ENCODE data around the gene COMMD6.

Gene COMMD6

DNA sequence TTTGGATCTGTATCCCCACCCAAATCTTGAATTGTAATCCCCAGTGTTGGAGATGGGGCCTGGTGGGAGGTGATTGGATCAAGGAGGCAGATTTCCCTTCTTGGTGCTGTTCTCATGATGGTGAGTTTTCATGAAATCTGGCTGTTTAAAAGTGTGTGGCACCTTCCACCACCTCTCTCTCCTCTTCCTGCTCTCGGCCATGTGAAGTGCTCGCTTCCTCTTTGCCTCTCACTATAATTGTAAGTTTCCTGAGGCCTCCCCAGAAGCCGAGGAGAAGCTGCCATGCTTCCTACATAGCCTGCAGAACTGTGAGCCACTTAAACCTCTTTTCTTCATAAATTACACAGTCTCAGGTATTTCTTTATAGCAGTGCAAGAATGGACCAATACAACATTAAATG is 15.7 kb downstream of the COMMD6 start:
- Histone ChIP-seq H3K36me3 (ENCODE audit: control insufficient read depth, insufficient read depth, low read length) (peaks cover 15% of the 10 kb centered on the region), H3K4me1 (ENCODE audit: control insufficient read depth, insufficient read depth, low read length) (no peaks in the 10 kb centered on the region), H3K27me3 (ENCODE audit: control insufficient read depth, insufficient read depth, low read length) (no peaks in the 10 kb centered on the region), H3K9me3 (ENCODE audit: control insufficient read depth, insufficient read depth, low read depth, low read length) (peaks cover 34% of the 10 kb centered on the region), H3K27ac (ENCODE audit: low read depth, low read length) (no peak overlapping the region), H3K4me3 (ENCODE audit: low read depth, low read length) (no peak overlapping the region), H3K9ac (ENCODE audit: low read length) (no peak overlapping the region)

DNA sequence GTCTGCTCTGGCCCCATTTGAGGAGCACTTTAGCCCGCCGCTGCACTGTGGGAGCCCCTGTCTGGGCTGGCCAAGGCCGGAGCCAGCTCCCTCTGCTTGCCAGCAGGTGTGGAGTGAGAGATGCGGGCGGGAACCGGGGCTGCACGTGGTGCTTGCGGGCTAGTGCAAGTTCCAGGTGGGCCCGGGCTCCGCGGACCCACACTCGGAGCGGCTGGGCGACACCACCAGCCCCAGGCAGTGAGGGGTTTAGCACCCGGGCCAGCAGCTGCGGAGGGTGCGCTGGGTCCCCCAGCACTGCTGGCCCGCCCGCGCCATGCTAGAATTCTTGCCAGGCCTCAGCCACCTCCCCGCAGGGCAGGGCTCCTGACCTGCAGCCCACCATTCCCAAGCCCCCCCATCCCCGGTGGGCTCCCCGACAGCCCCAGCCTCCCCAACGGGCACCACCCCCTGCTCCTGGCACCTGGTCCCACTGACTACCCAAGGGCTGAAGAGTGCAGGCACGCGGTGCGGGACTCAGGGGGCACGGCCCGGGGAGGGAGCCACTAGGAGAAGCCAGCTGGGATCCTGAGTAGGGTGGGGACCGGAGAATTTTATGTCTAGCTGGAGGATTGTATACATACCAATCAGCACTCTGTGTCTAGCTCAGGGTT is 19.1 kb downstream of the COMMD6 start:
- no peaks in the 10 kb centered on the region for H3K36me3 ChIP-seq (ENCODE audit: control insufficient read depth, insufficient read depth, low read length)
- no peak overlapping the region for H3K4me3 ChIP-seq (ENCODE audit: low read depth, low read length)
- H3K27me3 ChIP-seq (ENCODE audit: control insufficient read depth, insufficient read depth, low read length): no peaks in the 10 kb centered on the region
- no peaks in the 10 kb centered on the region for H3K4me1 ChIP-seq (ENCODE audit: control insufficient read depth, insufficient read depth, low read length)
- peaks cover 34% of the 10 kb centered on the region for H3K9me3 ChIP-seq (ENCODE audit: control insufficient read depth, insufficient read depth, low read depth, low read length)
- no peak overlapping the region for H3K27ac ChIP-seq (ENCODE audit: low read depth, low read length)
- H3K9ac ChIP-seq (ENCODE audit: low read length): no peak overlapping the region

DNA sequence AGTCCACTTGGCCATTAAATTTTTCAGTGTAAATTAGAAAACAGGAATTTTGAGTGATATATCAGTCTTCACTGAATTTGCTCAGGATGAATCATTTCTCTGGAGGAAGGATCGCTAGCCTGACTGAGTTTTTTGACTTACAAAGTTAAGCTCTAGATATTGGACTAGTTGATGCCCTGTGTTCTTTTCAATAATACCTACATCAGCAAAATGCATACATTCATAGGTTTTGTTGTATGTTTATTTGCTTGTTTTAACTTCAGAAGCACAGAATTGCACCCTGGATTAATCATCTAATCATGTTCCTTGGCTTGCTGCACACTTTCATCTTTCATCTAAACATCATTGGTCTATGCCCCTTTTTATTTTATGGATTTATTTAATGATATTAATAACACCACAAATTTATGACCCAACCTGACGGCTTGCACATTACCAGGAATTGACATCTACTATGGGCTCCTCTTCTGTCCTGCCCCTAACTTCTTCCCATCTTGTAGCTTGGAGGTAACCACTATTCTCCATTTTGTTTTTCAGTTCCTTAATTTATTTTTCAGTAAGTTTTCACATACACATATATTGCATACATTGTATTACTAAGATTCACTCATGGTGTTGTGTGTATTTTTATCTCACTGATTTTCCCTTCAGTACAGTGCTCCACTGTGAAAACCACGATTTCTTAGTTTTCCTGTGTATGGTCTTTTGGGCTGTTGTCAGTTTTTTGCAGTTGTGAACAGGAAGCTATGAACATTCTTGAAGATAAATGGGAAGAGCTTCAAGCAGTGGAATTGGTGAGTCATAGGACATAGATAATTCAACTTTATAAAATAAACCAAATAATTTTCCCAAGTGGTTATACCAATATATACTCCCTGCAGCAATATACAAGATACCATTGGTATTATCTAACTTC is 23.3 kb downstream of the COMMD6 start:
- Histone ChIP-seq H3K9me3 (ENCODE audit: control insufficient read depth, insufficient read depth, low read depth, low read length) (peaks cover 12% of the 10 kb centered on the region), H3K9ac (ENCODE audit: low read length) (no peak overlapping the region), H3K27ac (ENCODE audit: low read depth, low read length) (no peak overlapping the region)

DNA sequence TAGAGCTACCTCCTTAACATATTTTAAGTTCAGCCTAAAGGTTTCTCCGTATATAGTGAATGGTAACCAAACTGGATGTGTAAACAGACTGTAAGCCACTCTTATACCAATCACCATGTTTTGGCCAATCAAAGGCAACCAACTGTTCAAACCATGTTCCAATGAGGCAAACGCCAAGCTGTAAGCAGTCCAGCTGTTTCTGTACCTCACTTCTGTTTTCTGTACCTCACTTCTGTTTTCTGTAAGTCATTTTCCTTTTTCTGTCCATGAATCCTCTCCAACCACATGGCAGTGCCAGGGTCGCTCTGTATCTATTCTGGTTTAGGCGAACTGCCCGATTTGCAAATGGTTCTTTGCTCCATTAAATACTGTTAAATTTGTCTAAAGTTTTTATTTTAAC is 24.4 kb downstream of the COMMD6 start:
- H3K27me3 ChIP-seq (ENCODE audit: control insufficient read depth, insufficient read depth, low read length): no peaks in the 10 kb centered on the region
- no peak overlapping the region for H3K9ac ChIP-seq (ENCODE audit: low read length)
- H3K9me3 ChIP-seq (ENCODE audit: control insufficient read depth, insufficient read depth, low read depth, low read length): peaks cover 4% of the 10 kb centered on the region; the same call in 1 of the 2 replicates
- H3K4me3 ChIP-seq (ENCODE audit: low read depth, low read length): no peak overlapping the region
- no peaks in the 10 kb centered on the region for H3K36me3 ChIP-seq (ENCODE audit: control insufficient read depth, insufficient read depth, low read length)
- no peak overlapping the region for H3K27ac ChIP-seq (ENCODE audit: low read depth, low read length)
- no peaks in the 10 kb centered on the region for H3K4me1 ChIP-seq (ENCODE audit: control insufficient read depth, insufficient read depth, low read length)

More for the DNA sequence above, 23.3 kb downstream of the COMMD6 start:
- Histone ChIP-seq H3K4me3 (ENCODE audit: low read depth, low read length) (no peak overlapping the region), H3K4me1 (ENCODE audit: control insufficient read depth, insufficient read depth, low read length) (no peaks in the 10 kb centered on the region), H3K36me3 (ENCODE audit: control insufficient read depth, insufficient read depth, low read length) (no peaks in the 10 kb centered on the region), H3K27me3 (ENCODE audit: control insufficient read depth, insufficient read depth, low read length) (no peaks in the 10 kb centered on the region)

DNA sequence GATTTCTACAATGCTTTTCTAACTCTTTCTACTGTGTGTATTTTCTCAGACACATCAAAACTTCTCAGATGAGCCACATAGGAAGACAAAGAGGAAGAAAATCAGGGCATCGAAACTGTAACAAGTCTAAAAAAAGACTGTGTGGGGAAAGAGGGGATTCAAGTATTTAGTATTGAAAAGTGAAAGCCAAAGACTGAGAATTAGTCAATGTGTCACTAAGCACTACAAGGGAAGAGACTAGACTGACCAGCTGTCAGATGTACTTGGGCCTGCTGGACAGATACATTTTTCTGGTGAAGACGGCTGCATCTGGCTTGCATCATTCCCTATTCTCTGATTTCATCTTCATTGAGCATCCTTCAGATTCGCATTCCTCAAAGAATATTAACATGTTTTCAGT is 25.4 kb downstream of the COMMD6 start:
- Histone ChIP-seq H3K36me3 (ENCODE audit: control insufficient read depth, insufficient read depth, low read length) (no peaks in the 10 kb centered on the region), H3K4me3 (ENCODE audit: low read depth, low read length) (no peak overlapping the region), H3K27me3 (ENCODE audit: control insufficient read depth, insufficient read depth, low read length) (no peaks in the 10 kb centered on the region), H3K27ac (ENCODE audit: low read depth, low read length) (no peak overlapping the region), H3K9ac (ENCODE audit: low read length) (no peak overlapping the region), H3K4me1 (ENCODE audit: control insufficient read depth, insufficient read depth, low read length) (no peaks in the 10 kb centered on the region), H3K9me3 (ENCODE audit: control insufficient read depth, insufficient read depth, low read depth, low read length) (no peaks in the 10 kb centered on the region)

DNA sequence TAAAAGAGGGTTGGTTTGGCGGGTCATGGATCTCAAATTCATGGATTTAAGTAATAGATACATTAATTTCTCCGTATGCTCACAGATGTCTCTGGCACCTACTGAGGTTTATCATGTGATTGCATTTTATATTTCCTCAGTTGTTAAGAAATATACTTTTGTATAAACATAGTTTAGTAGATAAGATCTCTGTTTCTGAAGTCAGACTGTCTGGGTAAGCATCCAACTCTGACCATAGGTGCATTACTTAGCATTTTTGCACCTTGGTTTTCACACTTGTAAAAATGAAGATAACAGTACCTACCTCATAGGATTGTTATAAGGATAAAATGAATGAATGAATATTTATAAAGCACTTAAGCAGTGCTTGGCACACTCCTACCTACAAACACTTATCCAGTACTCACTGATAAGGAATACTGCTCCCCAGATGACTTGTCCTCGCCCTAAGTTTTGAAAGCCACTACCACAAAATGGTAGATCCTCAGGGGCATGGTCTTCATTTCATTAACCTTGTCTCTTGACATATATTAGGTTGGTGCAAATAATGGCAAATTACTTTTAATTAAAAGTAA is 26.5 kb downstream of the COMMD6 start:
- Histone ChIP-seq H3K36me3 (ENCODE audit: control insufficient read depth, insufficient read depth, low read length) (no peaks in the 10 kb centered on the region), H3K4me3 (ENCODE audit: low read depth, low read length) (no peak overlapping the region), H3K4me1 (ENCODE audit: control insufficient read depth, insufficient read depth, low read length) (no peaks in the 10 kb centered on the region), H3K27me3 (ENCODE audit: control insufficient read depth, insufficient read depth, low read length) (no peaks in the 10 kb centered on the region), H3K27ac (ENCODE audit: low read depth, low read length) (no peak overlapping the region), H3K9me3 (ENCODE audit: control insufficient read depth, insufficient read depth, low read depth, low read length) (no peaks in the 10 kb centered on the region), H3K9ac (ENCODE audit: low read length) (no peak overlapping the region)

DNA sequence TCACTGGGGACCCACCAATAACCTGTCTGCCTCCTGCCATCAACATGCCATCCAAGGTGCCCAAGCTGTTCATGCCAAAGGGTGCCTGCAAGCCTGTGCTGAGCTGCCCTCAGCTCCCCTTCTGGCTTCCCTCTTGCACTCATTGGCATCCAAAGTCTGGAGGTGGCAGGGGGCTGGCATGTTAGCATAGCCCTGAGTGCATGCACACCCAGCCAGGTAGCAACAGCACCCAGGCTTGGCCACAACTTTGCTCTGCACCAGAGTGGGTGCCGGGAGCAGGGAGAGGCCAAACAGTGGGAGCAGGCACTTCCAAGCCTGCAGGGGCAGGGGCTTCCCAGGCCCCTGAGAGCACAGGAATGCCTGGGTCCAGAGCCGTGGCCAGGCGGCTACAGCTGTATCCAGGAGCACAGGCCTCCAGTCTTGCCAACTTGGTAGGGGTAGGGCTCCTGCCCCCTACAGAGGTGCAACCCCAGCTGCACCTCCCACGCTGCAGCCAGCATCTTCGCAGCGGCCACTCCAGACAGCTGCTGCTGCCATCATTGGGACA is 29.6 kb downstream of the COMMD6 start:
- Histone ChIP-seq H3K4me1 (ENCODE audit: control insufficient read depth, insufficient read depth, low read length) (no peaks in the 10 kb centered on the region), H3K4me3 (ENCODE audit: low read depth, low read length) (no peak overlapping the region), H3K9me3 (ENCODE audit: control insufficient read depth, insufficient read depth, low read depth, low read length) (no peaks in the 10 kb centered on the region), H3K27me3 (ENCODE audit: control insufficient read depth, insufficient read depth, low read length) (no peaks in the 10 kb centered on the region), H3K27ac (ENCODE audit: low read depth, low read length) (no peak overlapping the region), H3K36me3 (ENCODE audit: control insufficient read depth, insufficient read depth, low read length) (no peaks in the 10 kb centered on the region), H3K9ac (ENCODE audit: low read length) (no peak overlapping the region)

DNA sequence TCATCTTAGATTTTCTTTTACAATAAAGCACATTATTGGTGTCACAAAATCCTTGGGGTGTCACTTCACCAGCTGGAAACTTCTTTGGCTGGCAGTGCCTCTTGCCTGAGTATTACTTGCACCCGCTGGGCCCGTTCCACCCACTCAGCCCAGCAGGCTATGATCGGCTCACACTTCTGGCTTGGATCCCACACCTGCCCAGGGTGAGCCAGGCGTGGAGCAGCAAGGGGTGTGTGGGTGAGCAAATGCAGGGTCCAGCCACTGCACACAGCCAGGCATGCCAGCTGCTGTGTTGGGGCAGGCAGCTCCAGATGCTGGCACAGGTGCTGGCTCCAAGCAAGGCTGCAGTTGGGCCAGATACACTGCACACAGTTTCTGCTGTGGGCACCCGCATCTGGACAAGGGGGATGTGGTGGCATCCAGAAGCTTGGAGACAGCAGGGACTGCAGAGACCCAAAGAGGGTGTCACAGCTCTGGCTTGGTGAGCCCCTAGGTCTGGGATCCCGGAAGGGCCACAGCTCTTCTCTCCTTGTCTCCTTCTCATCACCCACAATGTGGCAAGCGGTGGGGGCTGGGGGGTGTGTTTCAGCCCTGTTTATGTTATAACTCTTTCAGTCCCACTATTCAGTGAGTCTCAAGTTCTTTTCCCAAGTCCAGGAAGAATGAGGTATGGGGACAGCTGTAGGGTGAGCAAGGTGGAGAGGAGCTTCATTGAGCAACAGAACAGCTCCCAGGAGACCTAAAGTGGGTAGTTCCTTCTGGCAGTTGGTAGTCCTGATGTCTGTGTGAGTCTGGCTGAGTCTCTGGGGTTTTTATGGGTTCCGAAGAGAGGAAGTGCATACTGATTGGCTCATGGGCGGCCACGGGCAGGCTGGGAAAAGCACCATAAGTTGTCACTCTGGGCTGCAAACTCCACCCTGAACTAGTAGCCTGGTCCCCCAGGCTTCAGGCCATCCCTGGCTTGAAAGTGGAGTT is 30.3 kb downstream of the COMMD6 start:
- Histone ChIP-seq H3K36me3 (ENCODE audit: control insufficient read depth, insufficient read depth, low read length) (no peaks in the 10 kb centered on the region), H3K27ac (ENCODE audit: low read depth, low read length) (no peak overlapping the region), H3K27me3 (ENCODE audit: control insufficient read depth, insufficient read depth, low read length) (no peaks in the 10 kb centered on the region), H3K9ac (ENCODE audit: low read length) (no peak overlapping the region), H3K9me3 (ENCODE audit: control insufficient read depth, insufficient read depth, low read depth, low read length) (no peaks in the 10 kb centered on the region), H3K4me3 (ENCODE audit: low read depth, low read length) (no peak overlapping the region), H3K4me1 (ENCODE audit: control insufficient read depth, insufficient read depth, low read length) (no peaks in the 10 kb centered on the region)

DNA sequence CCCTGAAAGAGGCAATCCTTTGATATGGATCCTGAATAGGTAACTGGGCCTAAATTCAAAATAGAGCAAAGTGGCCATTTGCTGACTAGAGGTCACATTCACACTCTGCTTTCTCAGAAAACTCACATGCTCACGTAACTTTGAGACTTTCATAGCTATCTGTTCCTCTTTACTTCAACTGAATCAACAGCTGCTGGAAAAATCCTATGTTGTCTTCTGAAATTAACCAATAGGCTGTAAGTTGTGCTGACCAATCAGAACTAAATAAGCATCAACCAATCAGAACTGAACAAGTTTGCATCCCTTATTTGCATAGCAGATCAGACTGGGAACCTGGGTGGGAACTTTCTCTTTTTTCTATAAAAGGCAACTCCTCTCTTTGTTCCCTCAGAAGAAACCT is 31.6 kb downstream of the COMMD6 start:
- Histone ChIP-seq H3K4me1 (ENCODE audit: control insufficient read depth, insufficient read depth, low read length) (no peaks in the 10 kb centered on the region), H3K9me3 (ENCODE audit: control insufficient read depth, insufficient read depth, low read depth, low read length) (no peaks in the 10 kb centered on the region), H3K27me3 (ENCODE audit: control insufficient read depth, insufficient read depth, low read length) (no peaks in the 10 kb centered on the region), H3K27ac (ENCODE audit: low read depth, low read length) (no peak overlapping the region), H3K9ac (ENCODE audit: low read length) (no peak overlapping the region), H3K4me3 (ENCODE audit: low read depth, low read length) (no peak overlapping the region), H3K36me3 (ENCODE audit: control insufficient read depth, insufficient read depth, low read length) (no peaks in the 10 kb centered on the region)

DNA sequence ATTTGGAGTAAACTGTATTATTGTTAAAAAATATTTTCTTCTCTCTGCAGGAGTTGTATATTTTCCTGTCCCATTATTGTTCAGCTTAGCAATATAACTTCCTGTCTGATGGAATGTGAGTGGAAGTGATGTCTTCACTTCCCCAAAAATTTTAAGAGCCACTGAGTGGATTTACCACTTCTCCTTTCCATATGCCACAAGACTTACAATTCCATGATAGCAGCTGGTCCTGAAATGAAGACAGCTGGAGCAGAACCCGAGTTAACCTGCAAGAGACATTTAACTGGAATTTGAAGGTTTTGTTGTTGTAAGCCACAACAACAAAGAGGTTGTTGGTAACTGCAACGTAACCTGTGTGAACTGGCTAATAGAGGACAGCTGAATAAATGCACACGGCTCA is 32.3 kb downstream of the COMMD6 start:
- no peaks in the 10 kb centered on the region for H3K9me3 ChIP-seq (ENCODE audit: control insufficient read depth, insufficient read depth, low read depth, low read length)
- H3K36me3 ChIP-seq (ENCODE audit: control insufficient read depth, insufficient read depth, low read length): no peaks in the 10 kb centered on the region
- no peaks in the 10 kb centered on the region for H3K27me3 ChIP-seq (ENCODE audit: control insufficient read depth, insufficient read depth, low read length)
- no peak overlapping the region for H3K4me3 ChIP-seq (ENCODE audit: low read depth, low read length)
- no peaks in the 10 kb centered on the region for H3K4me1 ChIP-seq (ENCODE audit: control insufficient read depth, insufficient read depth, low read length)
- H3K9ac ChIP-seq (ENCODE audit: low read length): no peak overlapping the region
- H3K27ac ChIP-seq (ENCODE audit: low read depth, low read length): no peak overlapping the region

All from HUES6 (cell line).